NCI-H2227 (cell line): ENCODE measurements around the gene DTX3L.
A peak's percentile ranks its signal among the peaks of the same experiment; 100 is the strongest.

ENCODE experiments used
- DNase-seq: peaks from one replicate; lab custom pipeline; 2025; ENCODE audit not compliant: unreplicated experiment; lab: John Stamatoyannopoulos, UW

The DTX3L gene

GRCh38 chr3:122564155-122564912 is at the start of gene DTX3L, which contains the start of gene PARP9:
DTX3L (plus strand) TSS chr3:122564338; CDS start chr3:122564427, 89 bp downstream.
PARP9 (minus strand) TSS chr3:122564300; CDS start chr3:122559620, 4,680 bp downstream.
- peak; percentile 65 for DNase-seq

GRCh38 chr3:122515020-122515468 is 49.1 kb upstream of the DTX3L start:
- DNase-seq: no peak

GRCh38 chr3:122515870-122516269 is 48.3 kb upstream of the DTX3L start:
- DNase-seq: no peak

- DNase-seq: no peak
These were observed 47.2 kb upstream of the DTX3L start for GRCh38 chr3:122516846-122517360.

GRCh38 chr3:122519693-122520092 is 44.4 kb upstream of the DTX3L start:
- no peak for DNase-seq

GRCh38 chr3:122520861-122521260 is 43.3 kb upstream of the DTX3L start:
- no peak for DNase-seq

- DNase-seq: no peak
These were observed 40.8 kb upstream of the DTX3L start for GRCh38 chr3:122523317-122523716.

GRCh38 chr3:122530164-122530563 is 34.0 kb upstream of the DTX3L start:
- no peak for DNase-seq

GRCh38 chr3:122533480-122533879 is 30.7 kb upstream of the DTX3L start:
- no peak for DNase-seq

GRCh38 chr3:122533931-122534334 is 30.2 kb upstream of the DTX3L start:
- DNase-seq: no peak

- DNase-seq: no peak
These were observed 28.0 kb upstream of the DTX3L start for GRCh38 chr3:122535964-122536631.

GRCh38 chr3:122536632-122537001 is 27.5 kb upstream of the DTX3L start:
- no peak for DNase-seq

- no peak for DNase-seq
These were observed 25.1 kb upstream of the DTX3L start for GRCh38 chr3:122538956-122539490.

GRCh38 chr3:122546151-122546550 is 18.0 kb upstream of the DTX3L start:
- no peak for DNase-seq

- no peak for DNase-seq
These were observed 16.1 kb upstream of the DTX3L start for GRCh38 chr3:122548076-122548475.

- no peak for DNase-seq
These were observed 15.5 kb upstream of the DTX3L start for GRCh38 chr3:122548619-122549018.

- DNase-seq: no peak
These were observed 11.0 kb upstream of the DTX3L start for GRCh38 chr3:122553171-122553570.

GRCh38 chr3:122555275-122556071 is 8.7 kb upstream of the DTX3L start:
- DNase-seq: no peak

GRCh38 chr3:122557356-122557755 is 6.8 kb upstream of the DTX3L start:
- no peak for DNase-seq

- DNase-seq: no peak
These were observed 5.5 kb upstream of the DTX3L start for GRCh38 chr3:122558605-122559004.

GRCh38 chr3:122559906-122560305 is 4.2 kb upstream of the DTX3L start:
- no peak for DNase-seq
